ENCODE data around the gene PNMT.
"Not testable (repeated sequence)": the region's sequence is repeated elsewhere in the genome, so short reads cannot be mapped to it uniquely, and the experiment has no call there.

The PNMT gene

GRCh38 chr17:39688475-39688835 lies 20.2 kb downstream of the PNMT start:
- no peak for DNase-seq

- no peak for DNase-seq
Observed at GRCh38 chr17:39688945-39689344, 20.7 kb downstream of the PNMT start.

GRCh38 chr17:39694593-39694992 lies 26.3 kb downstream of the PNMT start:
- no peak for DNase-seq

GRCh38 chr17:39695089-39695474 lies 26.8 kb downstream of the PNMT start:
- no peak for DNase-seq

GRCh38 chr17:39696731-39697130 lies 28.5 kb downstream of the PNMT start:
- no peak for DNase-seq

GRCh38 chr17:39697961-39698360 lies 29.7 kb downstream of the PNMT start:
- DNase-seq = no peak

GRCh38 chr17:39699157-39699817 lies 31.0 kb downstream of the PNMT start:
- not testable (repeated sequence) for DNase-seq

GRCh38 chr17:39699818-39700147 lies 31.5 kb downstream of the PNMT start, which contains the start of gene ERBB2:
Gene ERBB2, plus strand, starts transcription at chr17:39700064. Its CDS starts 175 bp downstream, at chr17:39700239.
- DNase-seq = peak; percentile 79

GRCh38 chr17:39700148-39700987 lies 32.1 kb downstream of the PNMT start:
- peak; percentile 16 for DNase-seq

GRCh38 chr17:39701012-39701783 lies 32.9 kb downstream of the PNMT start:
- DNase-seq = no peak

- no peak for DNase-seq
Observed at GRCh38 chr17:39701784-39702422, 33.6 kb downstream of the PNMT start.

GRCh38 chr17:39702901-39703893 lies 34.9 kb downstream of the PNMT start:
- no peak for DNase-seq

- no peak for DNase-seq
Observed at GRCh38 chr17:39703913-39704312, 35.7 kb downstream of the PNMT start.

GRCh38 chr17:39704821-39705551 lies 36.7 kb downstream of the PNMT start:
- DNase-seq = no peak

- DNase-seq = no peak
Observed at GRCh38 chr17:39705786-39706348, 37.6 kb downstream of the PNMT start.

GRCh38 chr17:39706383-39706782 lies 38.1 kb downstream of the PNMT start:
- DNase-seq = no peak

GRCh38 chr17:39706921-39707337 lies 38.7 kb downstream of the PNMT start:
- no peak for DNase-seq

GRCh38 chr17:39709319-39709997 lies 41.2 kb downstream of the PNMT start:
- no peak for DNase-seq

- no peak for DNase-seq
Observed at GRCh38 chr17:39709998-39710964, 42.0 kb downstream of the PNMT start.

All from fibroblast of skin of abdomen (primary cell).